Thyroid gland (tissue), 4 donors: ENCODE measurements around the gene SLC12A8. TPM values are rescaled to one million over a fixed set of nuclear protein-coding genes. Genes with fewer than 3 reads are reported as not detected.
A peak's percentile ranks its signal among the peaks of the same experiment; 100 is the strongest.

Experiments used
- DNase-seq, 2 donors: peaks; one replicate each; pipeline ENCODE4 v3.0.0-alpha.2; 2019
- H3K27ac ChIP-seq, 3 donors: fragments of 200-600 bp; sonication (generic); 1 replicate in 2 of 3; 2 replicates in 1 of 3; pipeline ENCODE4 v1.5.1; 2016 to 2019; ENCODE audit warnings: mild to moderate bottlenecking in 1 of 3, moderate library complexity in 1 of 3
- H3K27me3 ChIP-seq: fragments of 200-600 bp; sonication (generic); one replicate; pipeline ENCODE4 v1.5.1; 2019
- H3K36me3 ChIP-seq, 2 donors: fragments of 200-600 bp; sonication (generic); one replicate each; pipeline ENCODE4 v1.5.1; 2016 to 2019
- H3K4me1 ChIP-seq, 2 donors: fragments of 200-600 bp; sonication (generic); one replicate each; pipeline ENCODE4 v1.5.1; 2017 to 2019
- H3K4me3 ChIP-seq, 3 donors: fragments of 200-600 bp; sonication (generic); replicated peaks in 1 of 3; 1 replicate in 2 of 3; 2 replicates in 1 of 3; pipeline ENCODE4 v1.5.1; 2016; ENCODE audit warnings: mild to moderate bottlenecking in 1 of 3
- H3K9me3 ChIP-seq: fragments of 200-600 bp; sonication (generic); one replicate; pipeline ENCODE4 v1.5.1; 2017
- POLR2A ChIP-seq, 2 donors: fragments of 450-650 bp; IDR thresholded peaks; one replicate each; pipeline ENCODE4 v1.6.1; 2017; ENCODE audit warnings: antibody characterized with exemption in 2 of 2, mild to moderate bottlenecking in 2 of 2, moderate library complexity in 1 of 2
- WGBS, 2 donors: methylation state at CpG; one replicate each; pipeline ENCODE4 v1.1.5; 2017; 5-methylcytosine and 5-hydroxymethylcytosine counted together
- intact Hi-C: fragments of 100-400 bp; cut with DNase I; formaldehyde crosslinking; loops from one replicate; pipeline ENCODE4 v1.15.1; 2023
- total RNA-seq, 4 donors: library from RNA; depleted of rRNA; stranded (reverse); fragments of >200 nt; gene quantifications; one replicate each; pipeline ENCODE4 v1.2.3, GENCODE V29; 2016
- TF ChIP-seq, protein P1 (sequence below), 6 experiments: fragments of 200-600 bp in 3 of 6; fragments of 450-650 bp in 3 of 6; sonication (generic) in 3 of 6; IDR thresholded peaks; one replicate each; pipeline ENCODE4 v1.5.1; 2016 to 2019; ENCODE audit warnings: antibody characterized with exemption in 6 of 6, mild to moderate bottlenecking in 2 of 6, inconsistent platforms in 1 of 6, moderate library complexity in 1 of 6

Gene SLC12A8
- total RNA-seq, 4 donors from 2014 or later = 71.2 to 136 (median 99.2) TPM

DNA sequence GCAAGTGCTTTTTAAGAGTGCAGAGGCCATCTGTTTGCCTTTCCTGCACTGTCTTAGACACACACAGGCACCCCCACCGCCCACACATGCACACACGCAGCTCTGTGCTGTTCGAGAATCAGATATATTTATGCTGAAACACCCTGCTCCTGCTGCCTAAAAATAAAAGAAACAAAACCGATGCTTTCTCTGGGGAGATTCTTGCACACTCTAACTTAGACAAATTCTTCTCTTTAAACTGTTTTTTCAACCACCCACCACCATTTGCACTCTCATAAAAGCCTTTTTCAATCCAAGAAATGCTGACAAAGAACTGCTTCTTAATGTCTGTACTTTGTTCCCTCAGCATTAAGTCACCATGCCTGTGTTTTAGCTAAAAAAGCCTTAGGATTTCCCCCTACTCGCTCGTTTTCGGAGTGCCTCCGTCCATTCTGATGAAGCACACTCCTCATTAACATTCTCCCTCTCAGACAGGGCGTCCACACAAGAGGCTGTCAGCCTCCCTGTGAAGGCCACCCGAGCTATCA is 26.2 kb downstream of the SLC12A8 start:
- Histone ChIP-seq H3K27ac (peak overlapping the region; percentile 21 to 54 (median 42)), H3K9me3 (no peaks in the 10 kb centered on the region), H3K4me3 (no peak overlapping the region), H3K36me3 (no peaks in the 10 kb centered on the region), H3K4me1 (peaks cover 5 to 12% of the 10 kb centered on the region in 2 donors), H3K27me3 (no peaks in the 10 kb centered on the region)
- 53 to 58% methylated on average over 10 of the region's 10 CpGs for WGBS, 2 donors
- peak; percentile 48 to 59 for DNase-seq
- TF ChIP-seq, protein P1, sequence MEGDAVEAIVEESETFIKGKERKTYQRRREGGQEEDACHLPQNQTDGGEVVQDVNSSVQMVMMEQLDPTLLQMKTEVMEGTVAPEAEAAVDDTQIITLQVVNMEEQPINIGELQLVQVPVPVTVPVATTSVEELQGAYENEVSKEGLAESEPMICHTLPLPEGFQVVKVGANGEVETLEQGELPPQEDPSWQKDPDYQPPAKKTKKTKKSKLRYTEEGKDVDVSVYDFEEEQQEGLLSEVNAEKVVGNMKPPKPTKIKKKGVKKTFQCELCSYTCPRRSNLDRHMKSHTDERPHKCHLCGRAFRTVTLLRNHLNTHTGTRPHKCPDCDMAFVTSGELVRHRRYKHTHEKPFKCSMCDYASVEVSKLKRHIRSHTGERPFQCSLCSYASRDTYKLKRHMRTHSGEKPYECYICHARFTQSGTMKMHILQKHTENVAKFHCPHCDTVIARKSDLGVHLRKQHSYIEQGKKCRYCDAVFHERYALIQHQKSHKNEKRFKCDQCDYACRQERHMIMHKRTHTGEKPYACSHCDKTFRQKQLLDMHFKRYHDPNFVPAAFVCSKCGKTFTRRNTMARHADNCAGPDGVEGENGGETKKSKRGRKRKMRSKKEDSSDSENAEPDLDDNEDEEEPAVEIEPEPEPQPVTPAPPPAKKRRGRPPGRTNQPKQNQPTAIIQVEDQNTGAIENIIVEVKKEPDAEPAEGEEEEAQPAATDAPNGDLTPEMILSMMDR (IDR thresholded peaks at IDR 0.05) = no peak
- TF ChIP-seq POLR2A (IDR thresholded peaks at IDR 0.05) = no peak
- intact Hi-C loops = no loop called here

DNA sequence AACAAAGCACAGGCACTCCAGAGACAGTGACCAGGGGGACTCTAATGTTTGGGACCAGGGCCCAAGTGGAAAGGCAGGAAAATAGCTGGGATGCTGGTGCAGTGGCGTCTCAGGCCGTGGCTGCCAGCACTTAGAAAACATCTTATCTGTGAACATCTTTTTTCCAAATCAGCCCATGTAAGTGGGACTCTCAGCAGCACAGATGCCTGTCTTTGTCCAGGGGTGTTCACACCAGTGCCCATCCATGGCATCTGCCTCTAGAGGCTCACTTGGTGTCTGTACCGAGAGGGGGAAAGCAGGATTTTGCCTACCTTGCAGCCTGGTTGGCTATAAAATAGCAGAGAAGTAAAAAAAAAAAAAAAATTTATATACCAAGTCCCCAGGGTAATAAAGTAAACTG is 26.7 kb downstream of the SLC12A8 start:
- Histone ChIP-seq H3K4me3 (no peak overlapping the region), H3K27me3 (no peaks in the 10 kb centered on the region), H3K36me3 (no peaks in the 10 kb centered on the region), H3K27ac (peak overlapping the region in 2 of 3 donors; percentile 21 to 54), H3K9me3 (no peaks in the 10 kb centered on the region), H3K4me1 (peaks cover 5 to 12% of the 10 kb centered on the region in 2 donors)
- DNase-seq = no peak
- 76% methylated on average over 3 of the region's 3 CpGs for WGBS, 2 donors
- TF ChIP-seq, protein P1 (IDR thresholded peaks at IDR 0.05) = no peak
- TF ChIP-seq POLR2A (IDR thresholded peaks at IDR 0.05) = no peak
- intact Hi-C loops = no loop called here

DNA sequence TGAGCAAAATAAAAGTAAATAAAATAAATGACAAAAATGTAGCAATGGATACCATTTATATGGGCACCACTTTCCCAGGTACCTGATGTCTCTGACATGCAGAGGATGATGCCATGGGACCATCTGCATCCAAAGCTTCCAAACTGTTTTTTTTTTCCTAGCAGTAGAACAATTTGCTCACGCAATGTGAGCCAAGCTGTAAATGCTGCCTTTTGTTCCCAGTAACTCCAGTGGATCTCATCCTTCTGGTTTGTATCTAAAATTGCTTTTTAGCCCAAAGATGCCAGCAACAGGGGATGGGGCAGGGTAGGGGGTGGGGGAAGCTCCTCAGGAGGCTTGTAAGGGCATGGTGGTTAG is 32.7 kb downstream of the SLC12A8 start:
- no peak for DNase-seq
- no peak for TF ChIP-seq POLR2A (IDR thresholded peaks at IDR 0.05)
- TF ChIP-seq, protein P1 (IDR thresholded peaks at IDR 0.05) = no peak
- intact Hi-C loops = no loop called here
- Histone ChIP-seq H3K27me3 (no peaks in the 10 kb centered on the region), H3K4me3 (no peak overlapping the region), H3K9me3 (no peaks in the 10 kb centered on the region), H3K4me1 (no peaks in the 10 kb centered on the region), H3K36me3 (no peaks in the 10 kb centered on the region), H3K27ac (no peak overlapping the region)
- WGBS, 2 donors = 96 to 100% methylated on average over 1 of the region's 1 CpG

DNA sequence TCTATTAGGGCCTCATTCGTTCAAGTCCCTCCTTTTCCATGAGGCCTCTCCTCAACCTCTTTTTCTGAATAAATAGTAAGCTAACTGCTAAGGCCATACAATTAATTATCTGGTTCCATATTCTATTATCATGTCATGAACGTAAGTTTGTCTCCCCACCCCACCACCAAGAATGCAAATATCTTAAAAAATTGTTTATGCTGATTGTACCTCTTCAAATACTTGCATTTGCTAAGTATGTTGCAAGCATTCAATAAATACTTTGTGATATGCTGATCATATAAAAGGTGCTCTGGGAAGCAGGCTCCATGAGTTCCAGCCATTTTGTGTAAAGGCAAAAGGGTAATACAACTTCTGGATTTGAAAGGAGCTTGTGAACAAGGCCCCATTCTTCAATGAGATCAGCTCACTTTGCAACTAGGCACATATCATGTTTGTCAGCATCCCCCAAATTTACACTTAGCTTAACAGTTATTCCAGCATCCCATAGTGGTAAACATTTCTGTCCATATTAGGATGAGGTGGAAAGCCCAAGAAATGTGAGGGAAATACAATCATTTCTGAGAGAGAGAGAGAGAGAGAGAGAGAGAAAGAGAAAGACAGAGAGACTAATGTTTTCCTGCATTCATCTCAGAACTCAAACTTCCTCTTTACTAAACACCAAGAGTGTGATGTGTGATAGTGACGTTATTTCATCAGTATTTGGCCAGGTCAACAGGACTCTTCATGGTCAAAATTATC is 33.2 kb downstream of the SLC12A8 start:
- TF ChIP-seq, protein P1 (IDR thresholded peaks at IDR 0.05) = no peak
- no peak for TF ChIP-seq POLR2A (IDR thresholded peaks at IDR 0.05)
- no peak overlapping the region for H3K4me3 ChIP-seq
- H3K27me3 ChIP-seq = no peaks in the 10 kb centered on the region
- no peaks in the 10 kb centered on the region for H3K4me1 ChIP-seq
- WGBS, 2 donors = 86 to 91% methylated on average over 3 of the region's 3 CpGs
- intact Hi-C loops = no loop called here
- DNase-seq = no peak
- no peaks in the 10 kb centered on the region for H3K36me3 ChIP-seq
- H3K9me3 ChIP-seq = no peaks in the 10 kb centered on the region
- no peak overlapping the region for H3K27ac ChIP-seq

DNA sequence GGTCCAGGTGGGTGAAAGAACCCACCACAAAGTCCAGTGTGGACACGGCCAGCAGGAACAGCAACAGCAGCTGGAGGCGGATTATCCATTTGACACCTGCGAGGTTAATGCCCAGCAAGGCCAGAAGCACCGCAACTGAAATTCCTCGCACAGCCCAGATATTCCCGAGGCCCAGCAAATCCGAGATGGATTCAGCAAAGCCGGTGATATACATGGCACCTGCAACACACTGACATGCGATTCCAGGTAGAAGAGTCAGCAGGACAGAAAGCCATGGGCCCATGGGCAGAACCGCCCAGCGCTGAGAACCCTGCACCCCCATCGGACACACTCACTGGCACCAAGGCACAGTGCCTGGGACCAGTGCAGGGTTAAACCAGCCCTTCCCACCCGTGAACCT is 34.8 kb downstream of the SLC12A8 start:
- Histone ChIP-seq H3K27me3 (no peaks in the 10 kb centered on the region), H3K27ac (no peak overlapping the region), H3K4me3 (no peak overlapping the region), H3K36me3 (no peaks in the 10 kb centered on the region), H3K4me1 (no peaks in the 10 kb centered on the region), H3K9me3 (no peaks in the 10 kb centered on the region)
- WGBS, 2 donors = 97% methylated on average over 10 to 13 of the region's 13 CpGs
- intact Hi-C loops = no loop called here
- TF ChIP-seq POLR2A (IDR thresholded peaks at IDR 0.05) = no peak
- TF ChIP-seq, protein P1 (IDR thresholded peaks at IDR 0.05) = no peak
- DNase-seq = no peak
